K562 (cell line): ENCODE results near the gene FASTK. TPM values are rescaled to one million over a fixed set of nuclear protein-coding genes. Genes with fewer than 3 reads are reported as not detected.
A peak's percentile ranks its signal among the peaks of the same experiment; 100 is the strongest.

Experiments used
- ARID3A ChIP-seq: IDR thresholded peaks from 2 replicates; pipeline ENCODE4 v1.6.1; 2012; ENCODE audit warnings: low read depth, low read length, improper control_type of control experiment, borderline replicate concordance
- ASH1L ChIP-seq: fragments of 450-650 bp; IDR thresholded peaks from 2 replicates; pipeline ENCODE4 v1.6.1; 2018; ENCODE audit warnings: borderline replicate concordance, mild to moderate bottlenecking, low read depth; ENCODE audit not compliant: partially characterized antibody
- BHLHE40 ChIP-seq: IDR thresholded peaks from 2 replicates; pipeline ENCODE4 v1.6.1; 2011; ENCODE audit warnings: low read length, improper control_type of control experiment
- CREB1 ChIP-seq, 2 experiments: sonication (generic) in 1 of 2; formaldehyde crosslinking in 1 of 2; IDR thresholded peaks; 2 replicates each; pipeline versions ENCODE4 v1.6.1 to v1.8.0; 2012 to 2022; ENCODE audit warnings: inconsistent platforms in 1 of 2, mild to moderate bottlenecking in 1 of 2, missing genetic modification reagents in 1 of 2, moderate library complexity in 1 of 2
- ETV5 ChIP-seq: sonication (generic); formaldehyde crosslinking; IDR thresholded peaks from 2 replicates; pipeline ENCODE4 v1.4.0; 2020; ENCODE audit warnings: low read depth, mild to moderate bottlenecking, missing genetic modification reagents
- FOXJ2 ChIP-seq: fragments of 200-800 bp; sonication (Bioruptor generic); IDR thresholded peaks from 2 replicates; pipeline ENCODE4 v1.6.1; 2016; ENCODE audit warnings: missing genetic modification characterization, missing compliant biosample characterization
- KLF10 ChIP-seq: fragments of 250-450 bp; sonication (Bioruptor Pico); IDR thresholded peaks from 2 replicates; pipeline ENCODE4 v1.6.1; 2021; ENCODE audit warnings: matching md5 sums
- KLF16 ChIP-seq: IDR thresholded peaks from 2 replicates; pipeline ENCODE4 v1.6.1; 2016; ENCODE audit warnings: antibody characterized with exemption
- L3MBTL2 ChIP-seq: fragments of 450-650 bp; IDR thresholded peaks from 2 replicates; pipeline ENCODE4 v1.6.1; 2016; ENCODE audit warnings: mild to moderate bottlenecking, moderate library complexity
- MCM2 ChIP-seq: fragments of 450-650 bp; IDR thresholded peaks from 2 replicates; pipeline ENCODE4 v1.6.1; 2017; ENCODE audit warnings: low read depth, mild to moderate bottlenecking
- MLLT1 ChIP-seq, 2 experiments: fragments of 450-650 bp; IDR thresholded peaks; 2 replicates each; pipeline ENCODE4 v1.6.1; 2016
- NELFE ChIP-seq: IDR thresholded peaks from 2 replicates; pipeline ENCODE4 v1.6.1; 2011; ENCODE audit warnings: mild to moderate bottlenecking; ENCODE audit not compliant: insufficient read depth, insufficient read length
- NFIC ChIP-seq: fragments of 450-650 bp; IDR thresholded peaks from 2 replicates; pipeline ENCODE4 v1.6.1; 2017; ENCODE audit warnings: mild to moderate bottlenecking, inconsistent platforms
- NFXL1 ChIP-seq: fragments of 450-650 bp; formaldehyde crosslinking; IDR thresholded peaks from 2 replicates; pipeline ENCODE4 v1.4.0; 2021; ENCODE audit warnings: mild to moderate bottlenecking
- PATZ1 ChIP-seq: fragments of 250-450 bp; sonication (Bioruptor Pico); IDR thresholded peaks from 2 replicates; pipeline ENCODE4 v1.5.0; 2020; ENCODE audit warnings: mild to moderate bottlenecking, borderline replicate concordance
- PHB ChIP-seq: fragments of 250-450 bp; sonication (Bioruptor Pico); IDR thresholded peaks from 2 replicates; pipeline ENCODE4 v1.5.0; 2021
- POU5F1 ChIP-seq: fragments of 150-350 bp; IDR thresholded peaks from 2 replicates; pipeline ENCODE4 v1.6.1; 2014; ENCODE audit warnings: borderline replicate concordance, low read length, low read depth, mild to moderate bottlenecking; ENCODE audit not compliant: partially characterized antibody
- SIRT6 ChIP-seq: IDR thresholded peaks from one replicate; pipeline ENCODE4 v1.6.1; 2012; ENCODE audit warnings: low read depth, mild to moderate bottlenecking, control low read depth, inconsistent platforms, low read length, moderate library complexity
- SMAD2 ChIP-seq: fragments of 150-350 bp; IDR thresholded peaks from 2 replicates; pipeline ENCODE4 v1.6.1; 2014; ENCODE audit warnings: low read depth, mild to moderate bottlenecking, low read length
- SRSF1 ChIP-seq: fragments of 200-400 bp; formaldehyde crosslinking; IDR thresholded peaks from 2 replicates; pipeline ENCODE4 v1.6.1; 2017; ENCODE audit warnings: mild to moderate bottlenecking, low read depth, low read length, moderate library complexity
- TAF7 ChIP-seq: fragments of 450-650 bp; IDR thresholded peaks from 2 replicates; pipeline ENCODE4 v1.6.1; 2016; ENCODE audit warnings: missing genetic modification characterization, missing compliant biosample characterization
- ZNF121 ChIP-seq: sonication (generic); formaldehyde crosslinking; conservative IDR thresholded peaks from 2 replicates; pipeline ENCODE4 v1.8.0; 2022; ENCODE audit warnings: missing genetic modification reagents
- ZNF586 ChIP-seq: fragments of 450-650 bp; formaldehyde crosslinking; conservative IDR thresholded peaks from 2 replicates; pipeline ENCODE4 v1.4.0; 2020; ENCODE audit warnings: mild to moderate bottlenecking, moderate library complexity
- ZNF778 ChIP-seq: fragments of 450-650 bp; formaldehyde crosslinking; IDR thresholded peaks from 2 replicates; pipeline ENCODE4 v1.4.0; 2020; ENCODE audit warnings: mild to moderate bottlenecking, moderate library complexity
- polyA plus RNA-seq, 8 experiments: library from polyadenylated mRNA; depleted of rRNA in 4 of 8; stranded (reverse) in 5 of 8; unstranded in 3 of 8; fragments of >200 nt; fragmentation: Nextera tagmentation in 2 of 8; fragmentation: Illumina TruSeq in 1 of 8; extraction: Ambion mirVana in 2 of 8; extraction: Trizol in 1 of 8; gene quantifications; 2 replicates each; pipeline versions ENCODE4 v1.2.1 to v1.2.3, GENCODE V29; 2011 to 2014; ENCODE audit warnings: inconsistent platforms in 1 of 8, missing spikeins in 1 of 8
- total RNA-seq, 7 experiments: library from RNA; depleted of rRNA in 6 of 7; stranded (reverse); fragments of >200 nt in 6 of 7; fragmentation: Illumina TruSeq in 2 of 7; extraction: Trizol in 2 of 7; gene quantifications; 2 replicates each; pipeline versions ENCODE4 v1.2.1 to v1.2.3, GENCODE V29; 2011 to 2021; ENCODE audit warnings: low replicate concordance in 1 of 7

Gene FASTK
- total and polyA plus RNA-seq, 9 of the 15 experiments (the other 6 are each of a cell fraction or from before 2014, with no cell fraction given): 0.51 to 150 (median 48.2) TPM

GRCh38 chr7:151082141-151083070 lies 1.8 kb upstream of the FASTK start (continued):
- TF ChIP-seq MLLT1 (IDR thresholded peaks at IDR 0.05): peak; percentile 84 to 90
- TF ChIP-seq ETV5 (CRISPR knock-in tag): no peak
- no peak for TF ChIP-seq CREB1 (IDR thresholded peaks at IDR 0.05)
- 0 out of 2 replicates have a peak, but pooled peaks have one; percentile 26 for TF ChIP-seq CREB1 (CRISPR knock-in tag; IDR thresholded peaks at IDR 0.05)
- TF ChIP-seq FOXJ2 (tag): no peak
- no peak for TF ChIP-seq ZNF778 (CRISPR knock-in tag)
- TF ChIP-seq NFIC: no peak
- no peak for TF ChIP-seq BHLHE40
- TF ChIP-seq MCM2: no peak
- no peak for TF ChIP-seq ARID3A
- TF ChIP-seq NFXL1 (CRISPR knock-in tag): no peak
- TF ChIP-seq ZNF586 (CRISPR knock-in tag): no peak
- peak; percentile 89 for TF ChIP-seq L3MBTL2
- TF ChIP-seq PATZ1 (CRISPR knock-in tag): no peak
- no peak for TF ChIP-seq ZNF121
- TF ChIP-seq TAF7: peak; percentile 47; the same call in 1 of the 2 replicates
- no peak for TF ChIP-seq SRSF1
- no peak for TF ChIP-seq SMAD2
- TF ChIP-seq ASH1L: peak; percentile 22
- TF ChIP-seq SIRT6: no peak
- no peak for TF ChIP-seq KLF10 (CRISPR knock-in tag)
- TF ChIP-seq PHB (CRISPR knock-in tag): peak; percentile 16; the same call in 1 of the 2 replicates
- no peak for TF ChIP-seq KLF16
- no peak for TF ChIP-seq NELFE
- TF ChIP-seq POU5F1: no peak
